H1 (cell line): ENCODE results near the gene CTDP1. TPM values are rescaled to one million over a fixed set of nuclear protein-coding genes. Genes with fewer than 3 reads are reported as not detected.

Experiments used
- CTCF ChIA-PET: fragments of 300-600 bp; sonication (Branson Sonifier 250); formaldehyde crosslinking; loops from one replicate; lab custom pipeline; 2021; ENCODE audit not compliant: partially characterized antibody; lab: Charles Lee
- POLR2A ChIA-PET: fragments of 300-600 bp; sonication (Branson Sonifier 250); formaldehyde crosslinking; loops from one replicate; lab custom pipeline; 2021; ENCODE audit warnings: inconsistent platforms; ENCODE audit not compliant: partially characterized antibody; lab: Charles Lee
- DNase-seq, 2 experiments: peaks; one replicate each; pipeline versions ENCODE4 v3.0.0 to v3.0.0-alpha.2; 2010 to 2022; ENCODE audit warnings: low spot score in 2 of 2, low read depth in 1 of 2, mixed read lengths in 1 of 2
- FAIRE-seq: peaks from 2 replicates; lab custom pipeline; 2011; peaks lifted over from hg19 to GRCh38; lab: Jason Lieb, UNC
- H2AFZ ChIP-seq: 2 replicates; pipeline ENCODE4 v1.8.1; 2012; ENCODE audit warnings: low read length, inconsistent platforms
- H2AK5ac ChIP-seq: 2 replicates; pipeline ENCODE4 v1.6.1; 2013; ENCODE audit warnings: low read depth, low read length
- H2BK120ac ChIP-seq: replicated peaks from 2 replicates; pipeline ENCODE3; 2013; ENCODE audit warnings: low read depth, low read length, inconsistent platforms
- H2BK12ac ChIP-seq: 2 replicates; pipeline ENCODE4 v1.6.1; 2013; ENCODE audit warnings: low read depth, low read length
- H2BK15ac ChIP-seq: 2 replicates; pipeline ENCODE4 v1.6.1; 2013; ENCODE audit warnings: low read length
- H2BK20ac ChIP-seq: 2 replicates; pipeline ENCODE4 v1.6.1; 2013; ENCODE audit warnings: low read length
- H2BK5ac ChIP-seq: 2 replicates; pipeline ENCODE4 v1.6.1; 2013; ENCODE audit warnings: low read depth, low read length
- H3K14ac ChIP-seq: 2 replicates; pipeline ENCODE4 v1.6.1; 2013; ENCODE audit warnings: inconsistent platforms; ENCODE audit not compliant: insufficient read length
- H3K18ac ChIP-seq: 2 replicates; pipeline ENCODE4 v1.6.1; 2013; ENCODE audit warnings: low read length; ENCODE audit errors: extremely low read depth
- H3K23ac ChIP-seq: 2 replicates; pipeline ENCODE4 v1.6.1; 2013; ENCODE audit warnings: inconsistent platforms; ENCODE audit not compliant: insufficient read length
- H3K23me2 ChIP-seq: 2 replicates; pipeline ENCODE4 v1.6.1; 2013; ENCODE audit warnings: low read depth, low read length
- H3K27ac ChIP-seq: 2 replicates; pipeline ENCODE4 v1.6.1; 2011; ENCODE audit warnings: low read depth, low read length, inconsistent platforms
- H3K27me3 ChIP-seq, 4 experiments: replicated peaks in 1 of 4; 1 replicate in 1 of 4; 2 replicates in 3 of 4; pipeline versions ENCODE4 v1.6.1 to v1.8.1; 2011 to 2013; ENCODE audit warnings: low read length in 3 of 4, mild to moderate bottlenecking in 3 of 4, inconsistent platforms in 2 of 4, mixed read lengths in 2 of 4, moderate library complexity in 1 of 4; ENCODE audit not compliant: control insufficient read depth in 3 of 4, insufficient read depth in 3 of 4; ENCODE audit errors: extremely low read depth in 1 of 4
- H3K36me3 ChIP-seq, 4 experiments: 2 replicates each; pipeline versions ENCODE4 v1.6.1 to v1.8.1; 2011 to 2013; ENCODE audit warnings: mild to moderate bottlenecking in 4 of 4, low read length in 3 of 4, moderate library complexity in 2 of 4, control low read depth in 1 of 4, inconsistent platforms in 1 of 4; ENCODE audit not compliant: insufficient read depth in 4 of 4, control insufficient read depth in 2 of 4
- H3K4ac ChIP-seq: replicated peaks from 2 replicates; pipeline ENCODE3; 2013; ENCODE audit warnings: low read length, low read depth, mixed read lengths, inconsistent platforms; ENCODE audit not compliant: insufficient read length
- H3K4me1 ChIP-seq, 4 experiments: replicated peaks in 1 of 4; 1 replicate in 1 of 4; 2 replicates in 3 of 4; pipeline versions ENCODE4 v1.6.1 to v1.8.1; 2011 to 2013; ENCODE audit warnings: low read length in 3 of 4, inconsistent platforms in 2 of 4, mixed read lengths in 1 of 4; ENCODE audit not compliant: insufficient read depth in 4 of 4, control insufficient read depth in 3 of 4
- H3K4me2 ChIP-seq, 2 experiments: 2 replicates each; pipeline versions ENCODE4 v1.6.1 to v1.8.1; 2011 to 2013; ENCODE audit warnings: low read depth in 2 of 2, low read length in 2 of 2, control low read depth in 1 of 2, inconsistent platforms in 1 of 2, mild to moderate bottlenecking in 1 of 2; ENCODE audit not compliant: insufficient read depth in 1 of 2
- H3K4me3 ChIP-seq, 4 experiments: fragments of 200-600, 300-600 bp in 1 of 4; sonication (generic), shearing (Covaris generic), sonication (Bioruptor Twin) in 1 of 4; 2 replicates each; pipeline versions ENCODE4 v1.5.1 to v1.8.1; 2011 to 2016; ENCODE audit warnings: low read length in 4 of 4, low read depth in 3 of 4, control low read depth in 2 of 4, inconsistent platforms in 2 of 4, mild to moderate bottlenecking in 2 of 4, mixed read lengths in 1 of 4, moderate library complexity in 1 of 4; ENCODE audit not compliant: insufficient read depth in 2 of 4; ENCODE audit errors: extremely low read depth in 1 of 4
- H3K56ac ChIP-seq: replicated peaks from 2 replicates; pipeline ENCODE3; 2013; ENCODE audit warnings: low read depth, mild to moderate bottlenecking, mixed read lengths, low read length, inconsistent platforms; ENCODE audit not compliant: insufficient read length
- H3K79me1 ChIP-seq: 2 replicates; pipeline ENCODE4 v1.6.1; 2013; ENCODE audit warnings: low read depth, low read length, control low read depth
- H3K79me2 ChIP-seq, 2 experiments: 2 replicates each; pipeline versions ENCODE4 v1.6.1 to v1.8.1; 2012 to 2013; ENCODE audit warnings: low read length in 2 of 2, mild to moderate bottlenecking in 2 of 2, inconsistent platforms in 1 of 2; ENCODE audit not compliant: insufficient read depth in 2 of 2, control insufficient read depth in 1 of 2
- H3K9ac ChIP-seq, 4 experiments: replicated peaks in 1 of 4; 1 replicate in 1 of 4; 2 replicates in 3 of 4; pipeline versions ENCODE4 v1.6.1 to v1.8.1; 2011 to 2013; ENCODE audit warnings: low read depth in 3 of 4, low read length in 3 of 4, control low read depth in 2 of 4, mild to moderate bottlenecking in 2 of 4, moderate library complexity in 2 of 4, inconsistent platforms in 1 of 4; ENCODE audit errors: extremely low read depth in 1 of 4
- H3K9me3 ChIP-seq, 2 experiments: 2 replicates each; pipeline versions ENCODE4 v1.6.1 to v1.8.1; 2012 to 2013; ENCODE audit warnings: mild to moderate bottlenecking in 2 of 2, moderate library complexity in 2 of 2, control low read depth in 1 of 2, inconsistent platforms in 1 of 2, low read depth in 1 of 2, low read length in 1 of 2, mixed read lengths in 1 of 2; ENCODE audit not compliant: insufficient read depth in 2 of 2
- H4K20me1 ChIP-seq, 2 experiments: replicated peaks in 1 of 2; 2 replicates each; pipeline versions ENCODE3 to v1.8.1; 2011 to 2013; ENCODE audit warnings: inconsistent platforms in 2 of 2, low read length in 2 of 2, mild to moderate bottlenecking in 1 of 2; ENCODE audit not compliant: insufficient read depth in 2 of 2, control insufficient read depth in 1 of 2
- H4K5ac ChIP-seq: 2 replicates; pipeline ENCODE4 v1.6.1; 2013; ENCODE audit warnings: low read length, low read depth, mixed read lengths, inconsistent platforms; ENCODE audit not compliant: insufficient read length
- H4K8ac ChIP-seq: 2 replicates; pipeline ENCODE4 v1.8.0; 2013; ENCODE audit warnings: mild to moderate bottlenecking, moderate library complexity, low read length, inconsistent platforms; ENCODE audit not compliant: insufficient read depth; ENCODE audit errors: extremely low read depth
- H4K91ac ChIP-seq: replicated peaks from 2 replicates; pipeline ENCODE3; 2013; ENCODE audit warnings: low read length, mixed read lengths, inconsistent platforms; ENCODE audit not compliant: insufficient read length
- ATF3 ChIP-seq: IDR thresholded peaks from 2 replicates; pipeline ENCODE4 v1.6.1; 2011; ENCODE audit warnings: low read depth, mild to moderate bottlenecking, low read length; ENCODE audit not compliant: insufficient read depth
- E2F6 ChIP-seq: IDR thresholded peaks from 2 replicates; pipeline ENCODE4 v1.6.1; 2012; ENCODE audit warnings: inconsistent platforms
- GABPA ChIP-seq: IDR thresholded peaks from 2 replicates; pipeline ENCODE4 v1.6.1; 2011; ENCODE audit warnings: mild to moderate bottlenecking, low read length, moderate library complexity, borderline replicate concordance; ENCODE audit not compliant: insufficient read depth
- KDM4A ChIP-seq: IDR thresholded peaks from one replicate; pipeline ENCODE4 v1.7.1; 2012; ENCODE audit warnings: low read depth, mild to moderate bottlenecking, moderate library complexity, low read length, inconsistent platforms; ENCODE audit not compliant: severe bottlenecking
- KDM5A ChIP-seq: fragments of 200-600 bp; IDR thresholded peaks from 2 replicates; pipeline ENCODE4 v1.7.1; 2012; ENCODE audit warnings: mild to moderate bottlenecking, low read length, inconsistent platforms, mixed read lengths
- NANOG ChIP-seq: IDR thresholded peaks from 2 replicates; pipeline ENCODE4 v1.6.1; 2011; ENCODE audit warnings: low read length, low read depth, mild to moderate bottlenecking, inconsistent platforms; ENCODE audit not compliant: insufficient read depth, poor library complexity, severe bottlenecking
- NRF1 ChIP-seq: IDR thresholded peaks from 2 replicates; pipeline ENCODE4 v1.6.1; 2011; ENCODE audit warnings: mild to moderate bottlenecking, low read depth, low read length, improper control_type of control experiment
- RFX5 ChIP-seq: IDR thresholded peaks from 2 replicates; pipeline ENCODE4 v1.6.1; 2011; ENCODE audit warnings: low read depth, low read length, improper control_type of control experiment, borderline replicate concordance
- SIX5 ChIP-seq: IDR thresholded peaks from 2 replicates; pipeline ENCODE4 v1.6.1; 2011; ENCODE audit warnings: mild to moderate bottlenecking, low read depth, low read length
- TEAD4 ChIP-seq: IDR thresholded peaks from 2 replicates; pipeline ENCODE4 v1.6.1; 2012; ENCODE audit warnings: low read depth, low read length, inconsistent platforms, mixed read lengths
- WGBS, 2 experiments: shearing (Covaris generic) in 1 of 2; methylation state at CpG; one replicate each; pipeline versions ENCODE4 v1.1.6 to v1.1.7; 2013 to 2015; ENCODE audit warnings: low lambda C conversion rate in 2 of 2, mixed read lengths in 2 of 2, inconsistent platforms in 1 of 2, low coverage in 1 of 2, missing lambda C conversion rate in 1 of 2; ENCODE audit not compliant: insufficient replicate concordance in 2 of 2, insufficient coverage in 1 of 2, insufficient read length in 1 of 2; ENCODE audit errors: extremely low coverage in 1 of 2, missing lambda C conversion rate in 1 of 2; 5-methylcytosine and 5-hydroxymethylcytosine counted together
- polyA plus RNA-seq, 7 experiments: library from polyadenylated mRNA; depleted of rRNA in 3 of 7; stranded (reverse) in 5 of 7; unstranded in 2 of 7; fragments of >200 nt in 5 of 7; fragments of 200-250 nt in 2 of 7; gene quantifications; 1 replicate in 5 of 7; 2 replicates in 1 of 7; 4 replicates in 1 of 7; pipeline versions ENCODE4 v1.2.1 to v1.2.3, GENCODE V29; 2011 to 2013; ENCODE audit warnings: missing spikeins in 2 of 7, mixed read lengths in 2 of 7
- total RNA-seq: library from RNA; stranded (reverse); fragmentation: NEBNext Ultra II Directional; extraction: Animal tissue kit (Norgen Biotek cat#: 25700); gene quantifications from 2 replicates; pipeline ENCODE4 v1.2.1, GENCODE V29; 2021

CTDP1 gene
- total and polyA plus RNA-seq, 2 of the 8 experiments (the other 6 are each of a cell fraction or from before 2014, with no cell fraction given): 16.6 to 37.0 TPM

- no peaks in the 10 kb centered on the region; a peak in 1 of 8 replicates for H3K36me3 ChIP-seq
- no peak for DNase-seq
- FAIRE-seq: no peak
- ChIA-PET CTCF (interaction anchor here (0.6 to 1.5 kb wide), 5 partner anchors 7 to 137 kb away, joined by 3 to 4 read pairs (median 3); no protein-coding TSS in a partner anchor), POLR2A (no interaction called here)
- H3K9me3 ChIP-seq: no peaks in the 10 kb centered on the region; a peak in 1 of 4 replicates
- H2AK5ac ChIP-seq: no peak overlapping the region
- H3K4me2 ChIP-seq: no peak overlapping the region
- H2BK120ac ChIP-seq: no peak overlapping the region
- 86% methylated on average over 38 of the region's 46 CpGs; no CpG with 5 or more reads in 1 of the 2 experiments for WGBS, 2 experiments
- no peak overlapping the region for H2AFZ ChIP-seq
- H3K27ac ChIP-seq: no peak overlapping the region
- H3K79me1 ChIP-seq: peaks cover 4% of the 10 kb centered on the region; the same call in 1 of the 2 replicates
- H3K4me3 ChIP-seq: no peak overlapping the region
- peaks cover 8% of the 10 kb centered on the region for H3K23me2 ChIP-seq
- H2BK15ac ChIP-seq: no peak overlapping the region
- peaks cover 0 to 5% (median 1%) of the 10 kb centered on the region in 4 experiments; a peak in 3 of 7 replicates for H3K4me1 ChIP-seq
- H4K8ac ChIP-seq: no peak overlapping the region; the same call in 1 of the 2 replicates
- H2BK12ac ChIP-seq: no peak overlapping the region
- H4K91ac ChIP-seq: no peak overlapping the region
- no peak overlapping the region for H4K5ac ChIP-seq
- peaks cover 1 to 7% of the 10 kb centered on the region in 2 experiments for H4K20me1 ChIP-seq
- H3K14ac ChIP-seq: no peak overlapping the region
- H3K27me3 ChIP-seq: peaks cover 23 to 45% (median 38%) of the 10 kb centered on the region in 4 experiments
- no peak overlapping the region for H3K4ac ChIP-seq
- no peak overlapping the region for H2BK20ac ChIP-seq
- H2BK5ac ChIP-seq: no peak overlapping the region
- H3K79me2 ChIP-seq: no peaks in the 10 kb centered on the region
- H3K56ac ChIP-seq: no peak overlapping the region
- no peak overlapping the region for H3K23ac ChIP-seq
- no peak overlapping the region for H3K18ac ChIP-seq
- H3K9ac ChIP-seq: no peak overlapping the region
- no peak for TF ChIP-seq GABPA
- TF ChIP-seq ATF3: no peak
- TF ChIP-seq KDM4A: no peak
- TF ChIP-seq KDM5A: no peak
- TF ChIP-seq NANOG: no peak
- no peak for TF ChIP-seq SIX5
- no peak for TF ChIP-seq E2F6
- no peak for TF ChIP-seq RFX5
- no peak for TF ChIP-seq TEAD4
- no peak for TF ChIP-seq NRF1
Measured at GRCh38 chr18:79792096-79792987, 112.7 kb downstream of the CTDP1 start.
